Measurements from ENCODE around the gene CLEC12A.

DNA sequence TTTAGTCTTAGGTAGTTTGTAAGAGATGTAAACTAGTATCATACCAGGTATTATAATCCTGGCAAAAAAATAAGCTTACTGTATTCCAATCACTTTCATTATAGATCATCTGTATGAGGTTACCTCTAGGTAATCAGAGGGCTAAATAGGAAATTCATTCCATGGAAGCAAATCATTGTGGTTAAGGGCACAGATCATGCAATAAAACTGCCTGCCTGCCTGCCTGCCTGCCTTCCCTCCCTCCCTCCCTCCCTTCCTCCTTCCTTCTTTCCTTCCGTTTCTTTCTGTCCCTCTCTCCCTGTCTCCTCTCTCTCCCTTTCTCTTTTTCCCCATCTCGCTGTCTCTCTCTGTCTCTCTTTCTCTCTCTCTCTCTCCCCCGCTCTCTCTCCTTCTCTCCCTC lies 56.1 kb downstream of the CLEC12A start:
- no peak for TF ChIP-seq CTCF (IDR thresholded peaks at IDR 0.05)
- TF ChIP-seq POLR2A (IDR thresholded peaks at IDR 0.05) = no peak

Measured in adrenal gland (tissue), 5 donors.